ENCODE results near the gene SMG6.

DNA sequence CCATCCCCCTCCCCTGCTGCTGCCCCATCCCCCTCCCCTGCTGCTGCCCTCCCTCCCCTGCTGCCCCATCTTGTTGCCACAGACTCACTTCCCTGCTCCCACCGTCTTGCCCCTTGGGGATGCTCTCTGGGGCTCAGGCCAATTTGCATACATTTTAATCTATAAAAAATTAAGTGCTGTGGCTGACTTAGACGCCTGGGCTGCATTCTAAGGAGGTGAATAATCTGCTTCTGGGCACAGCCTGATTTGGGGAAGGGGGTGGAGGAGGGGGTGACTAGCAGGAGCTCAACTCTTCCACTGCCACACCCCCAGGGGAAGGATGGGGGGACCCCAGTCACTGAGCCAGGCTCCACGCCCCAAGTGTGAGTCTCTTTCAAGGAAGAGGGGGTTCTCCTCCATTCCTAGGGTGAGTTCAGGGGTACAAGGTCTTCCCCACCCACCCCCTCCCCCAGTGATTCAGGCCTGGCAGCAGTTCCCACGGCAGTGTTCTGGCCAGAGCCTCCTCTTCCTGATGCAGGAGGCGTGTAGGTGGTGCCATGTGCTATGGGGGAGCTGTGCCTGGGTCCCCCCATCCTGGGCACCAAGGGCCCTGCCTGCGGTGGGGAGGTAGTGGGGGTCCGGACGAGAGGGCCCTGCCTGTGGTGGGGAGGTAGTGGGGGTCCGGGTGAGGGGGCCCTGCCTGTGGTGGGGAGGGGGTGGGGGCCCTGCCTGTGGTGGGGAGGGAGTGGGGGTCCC is 268.6 kb downstream of the SMG6 start:
- TF ChIP-seq, protein P1, sequence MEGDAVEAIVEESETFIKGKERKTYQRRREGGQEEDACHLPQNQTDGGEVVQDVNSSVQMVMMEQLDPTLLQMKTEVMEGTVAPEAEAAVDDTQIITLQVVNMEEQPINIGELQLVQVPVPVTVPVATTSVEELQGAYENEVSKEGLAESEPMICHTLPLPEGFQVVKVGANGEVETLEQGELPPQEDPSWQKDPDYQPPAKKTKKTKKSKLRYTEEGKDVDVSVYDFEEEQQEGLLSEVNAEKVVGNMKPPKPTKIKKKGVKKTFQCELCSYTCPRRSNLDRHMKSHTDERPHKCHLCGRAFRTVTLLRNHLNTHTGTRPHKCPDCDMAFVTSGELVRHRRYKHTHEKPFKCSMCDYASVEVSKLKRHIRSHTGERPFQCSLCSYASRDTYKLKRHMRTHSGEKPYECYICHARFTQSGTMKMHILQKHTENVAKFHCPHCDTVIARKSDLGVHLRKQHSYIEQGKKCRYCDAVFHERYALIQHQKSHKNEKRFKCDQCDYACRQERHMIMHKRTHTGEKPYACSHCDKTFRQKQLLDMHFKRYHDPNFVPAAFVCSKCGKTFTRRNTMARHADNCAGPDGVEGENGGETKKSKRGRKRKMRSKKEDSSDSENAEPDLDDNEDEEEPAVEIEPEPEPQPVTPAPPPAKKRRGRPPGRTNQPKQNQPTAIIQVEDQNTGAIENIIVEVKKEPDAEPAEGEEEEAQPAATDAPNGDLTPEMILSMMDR (tag by site-specific recombination; IDR thresholded peaks at IDR 0.05) = no peak
- no peak for TF ChIP-seq KLF10 (tag by site-specific recombination; IDR thresholded peaks at IDR 0.05)
- no peak for TF ChIP-seq ZNF548 (tag by site-specific recombination; IDR thresholded peaks at IDR 0.05)
- no peak for TF ChIP-seq GLI4 (tag by site-specific recombination; IDR thresholded peaks at IDR 0.05)
- TF ChIP-seq, protein P2, sequence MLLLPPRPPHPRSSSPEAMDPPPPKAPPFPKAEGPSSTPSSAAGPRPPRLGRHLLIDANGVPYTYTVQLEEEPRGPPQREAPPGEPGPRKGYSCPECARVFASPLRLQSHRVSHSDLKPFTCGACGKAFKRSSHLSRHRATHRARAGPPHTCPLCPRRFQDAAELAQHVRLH (tag by site-specific recombination; IDR thresholded peaks at IDR 0.05) = no peak
- TF ChIP-seq ZNF837 (tag by site-specific recombination; IDR thresholded peaks at IDR 0.05) = no peak
- TF ChIP-seq, protein P3, sequence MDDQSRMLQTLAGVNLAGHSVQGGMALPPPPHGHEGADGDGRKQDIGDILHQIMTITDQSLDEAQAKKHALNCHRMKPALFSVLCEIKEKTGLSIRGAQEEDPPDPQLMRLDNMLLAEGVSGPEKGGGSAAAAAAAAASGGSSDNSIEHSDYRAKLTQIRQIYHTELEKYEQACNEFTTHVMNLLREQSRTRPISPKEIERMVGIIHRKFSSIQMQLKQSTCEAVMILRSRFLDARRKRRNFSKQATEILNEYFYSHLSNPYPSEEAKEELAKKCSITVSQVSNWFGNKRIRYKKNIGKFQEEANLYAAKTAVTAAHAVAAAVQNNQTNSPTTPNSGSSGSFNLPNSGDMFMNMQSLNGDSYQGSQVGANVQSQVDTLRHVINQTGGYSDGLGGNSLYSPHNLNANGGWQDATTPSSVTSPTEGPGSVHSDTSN (CRISPR knock-in tag; IDR thresholded peaks at IDR 0.05) = no peak
- no peak for TF ChIP-seq SALL2 (tag by site-specific recombination; IDR thresholded peaks at IDR 0.05; ENCODE audit: borderline replicate concordance)
- no peak for TF ChIP-seq TRIM28 (IDR thresholded peaks at IDR 0.05; ENCODE audit: borderline replicate concordance, low read length)
- no peak for TF ChIP-seq ZNF175 (tag by site-specific recombination; IDR thresholded peaks at IDR 0.05)
